ENCODE results near the gene PARD3. TPM values are rescaled to one million over a fixed set of nuclear protein-coding genes. Genes with fewer than 3 reads are reported as not detected.

The PARD3 gene
- total RNA-seq, 1 donor from 2014 or later = 29.4 TPM

DNA sequence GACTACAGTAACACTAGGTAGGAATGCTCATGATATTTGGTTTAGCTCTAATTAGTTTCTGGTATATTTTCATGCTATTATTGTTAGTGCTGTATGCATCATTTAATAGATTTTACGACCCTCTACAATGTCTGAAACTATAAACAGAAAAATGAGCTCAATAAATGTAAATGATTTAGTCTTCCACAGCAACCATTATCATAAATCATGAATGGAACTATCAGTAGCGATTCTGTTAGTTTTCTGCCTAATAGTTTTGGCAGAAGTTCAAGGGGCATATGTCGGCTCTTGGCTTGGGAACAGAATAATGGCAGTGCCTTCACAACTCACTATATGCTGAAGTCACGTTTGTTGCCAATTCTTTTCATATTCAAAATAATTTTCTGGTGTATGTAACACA lies 494.8 kb downstream of the PARD3 start:
- peak in 1 of 2 donors; percentile 45 for DNase-seq (ENCODE audit: low read depth in 2 of 2)

DNA sequence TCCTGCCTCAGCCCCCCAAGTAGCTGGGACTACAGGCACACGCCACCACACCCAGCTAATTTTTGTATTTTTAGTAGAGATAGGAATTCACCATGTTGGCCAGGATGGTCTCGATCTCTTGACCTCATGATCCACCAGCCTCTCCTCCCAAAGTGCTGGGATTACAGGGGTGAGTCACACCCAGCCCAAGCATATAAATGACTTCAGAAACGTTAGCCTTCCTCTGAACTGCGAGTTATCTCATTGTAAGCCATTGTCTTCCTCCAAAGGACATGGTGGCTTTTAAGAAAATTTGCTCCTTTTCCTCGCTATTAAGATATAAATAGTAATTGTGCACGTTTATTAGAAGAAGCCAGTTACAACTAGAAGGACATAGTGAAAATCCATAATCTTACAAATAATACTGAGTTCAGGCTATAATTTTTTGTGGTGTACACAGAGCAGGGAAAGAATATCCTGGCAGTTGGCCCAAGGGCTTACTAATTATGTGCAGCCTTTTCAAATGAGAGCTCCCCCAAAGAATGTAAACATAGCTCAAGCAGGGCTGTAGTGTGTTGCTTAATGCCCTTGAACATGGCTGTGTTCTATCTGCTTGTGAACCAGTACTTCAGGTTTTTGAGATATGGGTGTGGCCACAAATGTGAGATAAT lies 495.8 kb downstream of the PARD3 start:
- DNase-seq (ENCODE audit: low read depth in 2 of 2) = peak in 1 of 2 donors; percentile 71

- DNase-seq (ENCODE audit: low read depth in 2 of 2) = no peak
Measured at GRCh38 chr10:34316154-34316553, 498.9 kb downstream of the PARD3 start.

DNA sequence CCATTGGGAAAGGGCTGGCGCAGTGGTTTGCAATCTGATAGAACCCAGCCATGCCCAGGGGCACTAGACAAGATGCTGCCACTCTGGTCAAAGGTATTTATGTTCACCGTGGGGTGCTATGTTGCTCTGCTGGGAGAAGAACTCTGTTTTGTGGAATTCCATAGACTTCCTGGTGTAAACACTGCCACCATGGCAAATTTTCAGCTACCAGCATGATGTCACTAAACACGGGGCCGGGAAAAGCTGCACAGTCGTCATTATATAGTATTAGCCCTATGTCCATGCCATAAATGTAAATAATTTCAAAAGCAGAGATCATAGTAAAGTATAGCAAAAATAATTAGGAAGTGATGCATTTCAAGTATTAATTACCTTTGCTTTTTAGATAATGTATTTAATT lies 500.6 kb downstream of the PARD3 start:
- no peak for DNase-seq (ENCODE audit: low read depth in 2 of 2)

GRCh38 chr10:34313888-34314287 lies 501.2 kb downstream of the PARD3 start:
- no peak for DNase-seq (ENCODE audit: low read depth in 2 of 2)

DNA sequence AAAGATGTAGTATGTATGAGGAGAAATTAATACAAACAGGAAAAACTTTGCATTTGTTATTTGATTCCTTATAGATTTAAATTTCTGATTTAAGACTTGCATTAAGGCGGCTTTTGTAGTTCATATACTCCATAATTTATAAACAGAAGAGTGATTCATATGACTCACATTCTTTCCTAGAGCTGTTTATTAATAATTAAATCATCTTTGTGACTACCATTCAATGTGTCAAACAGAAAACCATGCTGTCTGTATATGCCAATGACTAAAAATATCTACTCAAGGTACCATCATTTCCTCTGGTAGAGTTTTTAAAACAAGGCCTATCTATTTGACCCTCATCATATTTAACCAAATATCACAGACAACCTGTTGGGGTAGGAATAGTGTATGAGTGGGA lies 501.7 kb downstream of the PARD3 start:
- DNase-seq (ENCODE audit: low read depth in 2 of 2) = peak in 1 of 2 donors; percentile 46

DNA sequence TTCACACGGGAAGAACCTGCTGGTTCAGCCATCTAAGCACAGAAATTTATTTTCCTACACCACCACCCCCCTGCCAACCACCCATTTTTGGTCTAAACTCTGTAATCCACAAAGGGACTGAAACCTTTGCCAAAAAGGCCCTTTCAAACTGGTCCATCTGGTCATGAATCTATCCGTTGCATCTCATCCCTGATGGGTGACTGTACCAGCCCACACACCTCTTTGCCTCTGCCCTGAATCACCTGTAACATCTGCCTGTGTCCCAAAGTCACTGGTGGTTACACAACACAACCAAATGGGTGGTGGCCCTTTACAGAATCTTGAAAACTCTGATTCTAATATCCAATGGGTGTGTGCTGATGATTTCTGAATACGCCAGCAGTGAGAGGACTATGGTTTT lies 503.4 kb downstream of the PARD3 start:
- no peak for DNase-seq (ENCODE audit: low read depth in 2 of 2)

- no peak for DNase-seq (ENCODE audit: low read depth in 2 of 2)
Measured at GRCh38 chr10:34310234-34310633, 504.9 kb downstream of the PARD3 start.

DNA sequence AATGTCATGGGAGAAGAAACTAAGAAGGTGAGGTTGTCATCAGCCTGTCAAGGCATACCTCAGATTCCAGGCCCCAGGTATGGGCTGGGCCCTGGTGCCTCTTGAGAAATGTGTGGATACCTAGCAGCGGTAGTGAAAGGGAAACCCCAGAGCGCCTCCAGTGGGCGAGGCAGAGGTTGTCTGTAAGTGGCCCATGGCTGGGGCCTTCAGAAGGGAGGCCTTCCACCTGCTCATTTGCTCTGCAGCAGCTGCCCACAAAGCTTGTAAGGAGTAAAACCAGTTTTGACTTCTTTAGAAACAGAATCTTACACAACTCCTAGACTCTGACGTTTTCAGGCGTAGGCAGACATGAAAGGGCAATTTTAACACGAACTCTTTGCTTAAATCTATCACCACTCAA lies 509.9 kb downstream of the PARD3 start:
- no peak for DNase-seq (ENCODE audit: low read depth in 2 of 2)

- DNase-seq (ENCODE audit: low read depth in 2 of 2) = no peak
Measured at GRCh38 chr10:34303022-34303421, 512.1 kb downstream of the PARD3 start.

DNA sequence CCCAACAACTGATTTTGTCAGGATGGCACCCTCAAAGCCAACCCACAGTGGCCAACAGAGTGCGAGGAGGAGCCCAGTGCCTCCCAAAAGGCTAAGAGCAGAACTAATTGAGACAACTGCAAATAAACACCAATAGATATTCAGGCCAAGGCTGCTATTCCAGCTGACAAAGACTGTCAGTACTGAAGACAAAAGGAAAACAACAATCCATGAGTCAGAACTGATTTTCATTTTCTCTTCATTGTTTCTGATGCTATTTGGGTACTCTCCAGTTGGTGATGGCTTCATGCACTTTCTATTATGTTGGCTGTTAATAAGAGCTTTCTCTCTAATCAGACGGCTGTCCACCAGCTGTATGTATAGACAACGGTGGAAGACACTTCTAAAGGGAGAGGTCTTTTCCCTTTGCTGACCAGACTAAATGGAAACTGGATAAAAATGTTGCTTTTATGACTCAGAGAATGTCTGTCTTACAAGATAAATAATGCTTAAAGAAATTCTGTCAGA lies 515.9 kb downstream of the PARD3 start:
- peak; percentile 80 to 82 for DNase-seq (ENCODE audit: low read depth in 2 of 2)

GRCh38 chr10:34298346-34298818 lies 516.7 kb downstream of the PARD3 start:
- no peak for DNase-seq (ENCODE audit: low read depth in 2 of 2)

- DNase-seq (ENCODE audit: low read depth in 2 of 2) = peak; percentile 27 to 62
Measured at GRCh38 chr10:34297541-34298345, 517.4 kb downstream of the PARD3 start.

GRCh38 chr10:34295142-34295548 lies 520.0 kb downstream of the PARD3 start:
- DNase-seq (ENCODE audit: low read depth in 2 of 2) = no peak

- DNase-seq (ENCODE audit: low read depth in 2 of 2) = peak in 1 of 2 donors; percentile 26
Measured at GRCh38 chr10:34294137-34294536, 521.0 kb downstream of the PARD3 start.

DNA sequence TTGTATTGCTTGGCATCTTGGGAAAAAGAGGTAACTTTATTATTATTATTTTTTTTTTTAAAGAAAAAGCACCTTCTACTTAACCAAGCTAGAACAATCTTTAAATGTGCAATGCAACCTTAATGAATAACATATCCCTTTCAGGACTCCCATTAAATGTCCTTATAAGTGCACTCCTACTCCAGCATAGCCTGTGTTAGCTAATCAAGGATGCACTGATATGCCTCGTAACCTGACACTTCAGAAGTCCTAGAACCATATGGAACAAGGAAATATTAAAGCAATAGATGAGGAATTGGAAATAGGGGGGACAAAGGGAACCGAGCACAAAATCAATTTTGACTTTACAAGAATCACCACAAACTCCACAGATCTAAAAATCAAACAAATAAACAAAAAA lies 522.4 kb downstream of the PARD3 start:
- no peak for DNase-seq (ENCODE audit: low read depth in 2 of 2)

- DNase-seq (ENCODE audit: low read depth in 2 of 2) = peak in 1 of 2 donors; percentile 16
Measured at GRCh38 chr10:34292194-34292565, 522.9 kb downstream of the PARD3 start.

DNA sequence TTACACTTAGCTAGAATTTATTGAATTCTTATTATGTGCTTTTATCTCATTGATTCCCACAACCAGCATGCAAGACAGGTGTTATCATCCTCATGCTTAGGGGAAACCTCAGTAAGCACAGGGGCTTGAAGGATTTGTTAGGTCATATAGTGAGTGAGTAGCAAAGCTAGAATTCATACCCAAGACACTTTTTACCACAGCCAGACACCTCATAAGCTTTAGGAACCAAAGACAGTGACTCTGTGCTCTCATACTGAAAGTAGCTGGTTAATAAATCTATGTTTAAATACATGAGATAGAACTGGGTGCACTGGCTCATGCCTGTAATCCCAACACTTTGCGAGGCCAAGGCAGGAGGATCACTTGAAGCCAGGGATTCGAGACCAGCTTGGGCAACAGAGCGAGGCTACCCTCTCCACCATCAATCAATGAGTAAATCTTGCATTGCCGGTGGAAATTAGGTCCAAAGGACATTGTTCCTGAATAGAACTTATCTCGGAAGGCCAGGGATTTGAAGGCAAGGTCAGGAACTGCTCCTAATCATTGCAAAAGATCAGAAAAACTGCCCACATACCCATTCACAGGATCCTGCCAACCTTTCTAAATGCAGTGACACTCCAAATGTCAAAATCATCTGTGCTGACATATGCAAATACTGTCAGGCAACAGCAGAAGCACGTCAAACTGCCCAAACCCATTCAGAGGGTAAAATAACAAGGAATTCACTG lies 523.5 kb downstream of the PARD3 start:
- no peak for DNase-seq (ENCODE audit: low read depth in 2 of 2)

- DNase-seq (ENCODE audit: low read depth in 2 of 2) = peak; percentile 21 to 60
Measured at GRCh38 chr10:34290412-34291081, 524.5 kb downstream of the PARD3 start.

- no peak for DNase-seq (ENCODE audit: low read depth in 2 of 2)
Measured at GRCh38 chr10:34288634-34289033, 526.5 kb downstream of the PARD3 start.

GRCh38 chr10:34286136-34286739 lies 528.9 kb downstream of the PARD3 start:
- peak in 1 of 2 donors; percentile 7 for DNase-seq (ENCODE audit: low read depth in 2 of 2)

Measured in lung microvascular endothelial cell (primary cell).